Activated CD8-positive, alpha-beta memory T cell treated with anti-CD3 and anti-CD28 coated beads, Interleukin-2, amount 50 U/mL, for 1 hour (primary cell): Measurements from ENCODE around the gene GRIA4.
"Not testable (repeated sequence)": the region's sequence is repeated elsewhere in the genome, so short reads cannot be mapped to it uniquely, and the experiment has no call there.

Experiments used
- DNase-seq: peaks from one replicate; pipeline ENCODE4 v3.0.0-alpha.2; 2020; ENCODE audit errors: extremely low read depth

The GRIA4 gene

GRCh38 chr11:106001304-106002012 is 391.6 kb downstream of the GRIA4 start:
- DNase-seq, result no peak

- not testable (repeated sequence) for DNase-seq
These were observed 393.2 kb downstream of the GRIA4 start for GRCh38 chr11:106003094-106003493.

- DNase-seq, result no peak
These were observed 401.6 kb downstream of the GRIA4 start for GRCh38 chr11:106011481-106011880.

- DNase-seq, result no peak
These were observed 402.9 kb downstream of the GRIA4 start for GRCh38 chr11:106012744-106013143.

- DNase-seq, result no peak
These were observed 404.2 kb downstream of the GRIA4 start for GRCh38 chr11:106014035-106014434.

GRCh38 chr11:106014620-106015019 is 404.7 kb downstream of the GRIA4 start:
- DNase-seq, result no peak

GRCh38 chr11:106015066-106015465 is 405.2 kb downstream of the GRIA4 start:
- DNase-seq, result no peak

- no peak for DNase-seq
These were observed 407.2 kb downstream of the GRIA4 start for GRCh38 chr11:106017093-106017492.

GRCh38 chr11:106021181-106021966 is 411.5 kb downstream of the GRIA4 start:
- DNase-seq, result no peak

- peak; percentile 92 for DNase-seq
These were observed 412.3 kb downstream of the GRIA4 start, which contains the start of gene MSANTD4 for GRCh38 chr11:106021967-106022794. TSS of gene MSANTD4 (minus strand) at chr11:106022240. CDS start at chr11:106010917, 11,323 bp downstream.

GRCh38 chr11:106022795-106023275 is 413.0 kb downstream of the GRIA4 start:
- DNase-seq, result no peak

GRCh38 chr11:106030609-106031008 is 420.7 kb downstream of the GRIA4 start:
- no peak for DNase-seq

- DNase-seq, result no peak
These were observed 421.4 kb downstream of the GRIA4 start for GRCh38 chr11:106031202-106031810.
